Liver (tissue), 9 donors: ENCODE data around the gene PHC2. TPM values are rescaled to one million over a fixed set of nuclear protein-coding genes. Genes with fewer than 3 reads are reported as not detected.

Experiments
- DNase-seq: peaks from one replicate; pipeline ENCODE4 v3.0.0-alpha.2; 2017; ENCODE audit warnings: low spot score
- H3K27ac ChIP-seq, 2 donors: one replicate each; pipeline ENCODE4 v1.7.0; 2013; ENCODE audit warnings: inconsistent platforms in 2 of 2, low read length in 2 of 2, control low read depth in 1 of 2, low read depth in 1 of 2, mild to moderate bottlenecking in 1 of 2
- H3K27me3 ChIP-seq, 4 donors: one replicate each; pipeline versions ENCODE4 v1.6.1 to v1.7.0; 2013; ENCODE audit warnings: low read length in 3 of 4, inconsistent platforms in 1 of 4, mild to moderate bottlenecking in 1 of 4, moderate library complexity in 1 of 4; ENCODE audit not compliant: control insufficient read depth in 4 of 4, insufficient read depth in 4 of 4
- H3K36me3 ChIP-seq, 4 donors: one replicate each; pipeline versions ENCODE4 v1.6.1 to v1.7.0; 2013; ENCODE audit warnings: low read length in 3 of 4, mild to moderate bottlenecking in 3 of 4, low read depth in 1 of 4, moderate library complexity in 1 of 4; ENCODE audit not compliant: control insufficient read depth in 4 of 4, insufficient read depth in 3 of 4
- H3K4me1 ChIP-seq, 4 donors: one replicate each; pipeline versions ENCODE4 v1.6.1 to v1.7.0; 2013; ENCODE audit warnings: low read length in 3 of 4, mild to moderate bottlenecking in 3 of 4, moderate library complexity in 1 of 4; ENCODE audit not compliant: control insufficient read depth in 4 of 4, insufficient read depth in 4 of 4
- H3K4me3 ChIP-seq, 3 donors: one replicate each; pipeline versions ENCODE4 v1.6.1 to v1.7.0; 2013; ENCODE audit warnings: low read length in 3 of 3, control low read depth in 1 of 3, low read depth in 1 of 3, mild to moderate bottlenecking in 1 of 3
- H3K9ac ChIP-seq, 2 donors: one replicate each; pipeline ENCODE4 v1.7.0; 2013; ENCODE audit warnings: low read length in 2 of 2, mild to moderate bottlenecking in 2 of 2, moderate library complexity in 2 of 2, control low read depth in 1 of 2, low read depth in 1 of 2
- H3K9me3 ChIP-seq, 4 donors: one replicate each; pipeline versions ENCODE4 v1.6.1 to v1.7.0; 2013; ENCODE audit warnings: low read length in 3 of 4; ENCODE audit not compliant: control insufficient read depth in 4 of 4
- ATF3 ChIP-seq: IDR thresholded peaks from 2 replicates; pipeline ENCODE4 v1.6.1; 2016; ENCODE audit warnings: antibody characterized with exemption
- CTCF ChIP-seq: fragments of 150-350 bp; IDR thresholded peaks from 2 replicates; pipeline ENCODE4 v1.5.1; 2017; ENCODE audit warnings: improper control_type of control experiment, low read depth, low read length; ENCODE audit not compliant: missing input control
- EGR1 ChIP-seq, 2 donors: IDR thresholded peaks; 2 replicates each; pipeline ENCODE4 v1.6.1; 2016 to 2018; ENCODE audit warnings: antibody characterized with exemption in 2 of 2, low read depth in 2 of 2
- FOXA1 ChIP-seq: IDR thresholded peaks from 2 replicates; pipeline ENCODE4 v1.6.1; 2016; ENCODE audit warnings: antibody characterized with exemption
- GABPA ChIP-seq, 2 donors: IDR thresholded peaks in 1 of 2; conservative IDR thresholded peaks in 1 of 2; 2 replicates each; pipeline ENCODE4 v1.6.1; 2016; ENCODE audit warnings: antibody characterized with exemption in 2 of 2, mild to moderate bottlenecking in 1 of 2, moderate library complexity in 1 of 2
- HNF4A ChIP-seq, 2 donors: conservative IDR thresholded peaks; 2 replicates each; pipeline ENCODE4 v1.6.1; 2016; ENCODE audit warnings: antibody characterized with exemption in 2 of 2, mild to moderate bottlenecking in 2 of 2
- HNF4G ChIP-seq: IDR thresholded peaks from 2 replicates; pipeline ENCODE4 v1.6.1; 2016; ENCODE audit warnings: antibody characterized with exemption
- JUND ChIP-seq, 2 donors: IDR thresholded peaks; 2 replicates each; pipeline ENCODE4 v1.6.1; 2016; ENCODE audit warnings: antibody characterized with exemption in 2 of 2
- REST ChIP-seq: IDR thresholded peaks from 2 replicates; pipeline ENCODE4 v1.6.1; 2016; ENCODE audit warnings: antibody characterized with exemption, mild to moderate bottlenecking
- RXRA ChIP-seq, 2 donors: IDR thresholded peaks; 2 replicates each; pipeline ENCODE4 v1.6.1; 2017 to 2018; ENCODE audit warnings: antibody characterized with exemption in 2 of 2, mild to moderate bottlenecking in 1 of 2
- SP1 ChIP-seq: IDR thresholded peaks from 2 replicates; pipeline ENCODE4 v1.6.1; 2018; ENCODE audit warnings: antibody characterized with exemption, mild to moderate bottlenecking
- TAF1 ChIP-seq: conservative IDR thresholded peaks from 2 replicates; pipeline ENCODE4 v1.6.1; 2016; ENCODE audit warnings: antibody characterized with exemption, mild to moderate bottlenecking
- ZBTB33 ChIP-seq: IDR thresholded peaks from 2 replicates; pipeline ENCODE4 v1.6.1; 2016; ENCODE audit warnings: antibody characterized with exemption
- WGBS: extraction: QIAGEN DNeasy Blood & Tissue Kit; methylation state at CpG from one replicate; pipeline ENCODE4 v1.1.7; 2013; 5-methylcytosine and 5-hydroxymethylcytosine counted together
- polyA plus RNA-seq, 2 donors: library from polyadenylated mRNA; stranded (reverse) in 1 of 2; unstranded in 1 of 2; fragments of 200-250 nt in 1 of 2; fragments of >200 nt in 1 of 2; fragmentation: Nextera tagmentation in 1 of 2; extraction: Ambion mirVana in 1 of 2; gene quantifications; one replicate each; pipeline versions ENCODE4 v1.2.1 to v1.2.3, GENCODE V29; 2013 to 2015
- total RNA-seq, 2 donors: library from RNA; depleted of rRNA; stranded (reverse); fragments of >200 nt; gene quantifications; one replicate each; pipeline ENCODE4 v1.2.3, GENCODE V29; 2014
- donor health status: healthy.
- donor health status: healthy.
- donor health status: healthy.
- donor health status: healthy.
- donor health status: healthy.

The PHC2 gene
- total and polyA plus RNA-seq, 4 donors: 19.1 to 67.8 (median 44.7) TPM

GRCh38 chr1:33429332-33429731 lies 1.6 kb downstream of the PHC2 start (continued):
- TF ChIP-seq CTCF: no peak

GRCh38 chr1:33428661-33429060 lies 2.2 kb downstream of the PHC2 start:
- no peaks in the 10 kb centered on the region for H3K9me3 ChIP-seq
- TF ChIP-seq JUND (IDR thresholded peaks at IDR 0.05) (no peak), RXRA (IDR thresholded peaks at IDR 0.05) (no peak), ATF3 (no peak), SP1 (no peak), FOXA1 (no peak), ZBTB33 (no peak), CTCF (no peak), EGR1 (IDR thresholded peaks at IDR 0.05; ENCODE audit: low read depth in 2 of 2) (no peak), TAF1 (no peak), REST (no peak), HNF4A (conservative IDR thresholded peaks at IDR 0.05) (no peak), GABPA (IDR thresholded peaks at IDR 0.05 in 1 of 2, conservative IDR thresholded peaks at IDR 0.05 in 1 of 2) (no peak), HNF4G (no peak)
- DNase-seq: no peak
- no peaks in the 10 kb centered on the region for H3K27me3 ChIP-seq
- H3K4me1 ChIP-seq: peaks cover 0 to 15% (median 6%) of the 10 kb centered on the region in 4 donors
- H3K9ac ChIP-seq: peak overlapping the region in 1 of 2 donors; percentile 3
- no peaks in the 10 kb centered on the region for H3K36me3 ChIP-seq
- no peak overlapping the region for H3K27ac ChIP-seq
- H3K4me3 ChIP-seq: no peak overlapping the region
- WGBS: 97% methylated on average over 2 of the region's 2 CpGs
